HepG2 (cell line): ENCODE results near the gene TMEM129. TPM values are rescaled to one million over a fixed set of nuclear protein-coding genes. Genes with fewer than 3 reads are reported as not detected.

Experiments used
- EED ChIP-seq: sonication (generic); formaldehyde crosslinking; IDR thresholded peaks from 2 replicates; pipeline ENCODE4 v1.5.0; 2020; ENCODE audit warnings: mild to moderate bottlenecking, missing genetic modification reagents
- EP300 ChIP-seq, 3 experiments: sonication (generic) in 1 of 3; formaldehyde crosslinking in 1 of 3; IDR thresholded peaks; 2 replicates each; pipeline versions ENCODE4 v1.5.1 to v1.6.1; 2011 to 2020; ENCODE audit warnings: low read depth in 2 of 3, low read length in 2 of 3, borderline replicate concordance in 1 of 3, improper control_type of control experiment in 1 of 3, mild to moderate bottlenecking in 1 of 3, missing genetic modification reagents in 1 of 3, moderate library complexity in 1 of 3
- GTF2F1 ChIP-seq: fragments of 150-350 bp; IDR thresholded peaks from 2 replicates; pipeline ENCODE4 v1.6.1; 2014; ENCODE audit warnings: low read length
- IKZF5 ChIP-seq: IDR thresholded peaks from 2 replicates; pipeline ENCODE4 v1.6.1; 2018; ENCODE audit warnings: missing genetic modification reagents, mild to moderate bottlenecking, missing compliant biosample characterization
- RBFOX2 ChIP-seq: fragments of 200-400 bp; formaldehyde crosslinking; IDR thresholded peaks from 2 replicates; pipeline ENCODE4 v1.6.1; 2017; ENCODE audit warnings: low read depth, mild to moderate bottlenecking, low read length
- TCF7L2 ChIP-seq: IDR thresholded peaks from 2 replicates; pipeline ENCODE4 v1.6.1; 2011; ENCODE audit warnings: mild to moderate bottlenecking, low read depth, low read length, moderate library complexity
- ZKSCAN5 ChIP-seq: sonication (generic); formaldehyde crosslinking; IDR thresholded peaks from 2 replicates; pipeline ENCODE4 v1.5.1; 2020; ENCODE audit warnings: mild to moderate bottlenecking, missing genetic modification reagents
- ZNF318 ChIP-seq: sonication (generic); formaldehyde crosslinking; IDR thresholded peaks from 2 replicates; pipeline ENCODE4 v1.4.0; 2020; ENCODE audit warnings: mild to moderate bottlenecking, missing genetic modification reagents
- polyA plus RNA-seq, 8 experiments: library from polyadenylated mRNA; depleted of rRNA in 3 of 8; stranded (reverse) in 7 of 8; unstranded in 1 of 8; fragments of >200 nt; fragmentation: Illumina TruSeq in 4 of 8; extraction: Trizol in 4 of 8; gene quantifications; 2 replicates each; pipeline versions ENCODE4 v1.2.1 to v1.2.3, GENCODE V29; 2011 to 2016; ENCODE audit warnings: low read depth in 4 of 8, missing spikeins in 1 of 8, mixed read lengths in 1 of 8; ENCODE audit not compliant: insufficient read depth in 1 of 8
- total RNA-seq, 5 experiments: library from RNA; depleted of rRNA; stranded (reverse); fragments of >200 nt; fragmentation: Illumina TruSeq; extraction: Trizol; gene quantifications; 2 replicates each; pipeline ENCODE4 v1.2.3, GENCODE V29; 2016; ENCODE audit warnings: low read depth in 1 of 5
- TF ChIP-seq, protein P1 (sequence below): sonication (generic); formaldehyde crosslinking; IDR thresholded peaks from 2 replicates; pipeline ENCODE4 v1.9.0; 2021; ENCODE audit warnings: mild to moderate bottlenecking, missing genetic modification reagents

The TMEM129 gene
- total and polyA plus RNA-seq, 2 of the 13 experiments (the other 11 are each of a cell fraction or from before 2014, with no cell fraction given): 19.0 to 25.8 TPM

GRCh38 chr4:1720163-1720983, 750 bp downstream of the TMEM129 start (continued):
- no peak; the same call in 1 of the 2 replicates for TF ChIP-seq IKZF5 (CRISPR knock-in tag)
- no peak for TF ChIP-seq EED (CRISPR knock-in tag)
- no peak for TF ChIP-seq TCF7L2
- peak; percentile 88 for TF ChIP-seq RBFOX2
- no peak for TF ChIP-seq EP300 (IDR thresholded peaks at IDR 0.05; ENCODE audit: low read depth in 2 of 2, low read length in 2 of 2)
- no peak for TF ChIP-seq EP300 (CRISPR knock-in tag; IDR thresholded peaks at IDR 0.05; ENCODE audit: borderline replicate concordance)
- no peak for TF ChIP-seq GTF2F1
- TF ChIP-seq, protein P1, sequence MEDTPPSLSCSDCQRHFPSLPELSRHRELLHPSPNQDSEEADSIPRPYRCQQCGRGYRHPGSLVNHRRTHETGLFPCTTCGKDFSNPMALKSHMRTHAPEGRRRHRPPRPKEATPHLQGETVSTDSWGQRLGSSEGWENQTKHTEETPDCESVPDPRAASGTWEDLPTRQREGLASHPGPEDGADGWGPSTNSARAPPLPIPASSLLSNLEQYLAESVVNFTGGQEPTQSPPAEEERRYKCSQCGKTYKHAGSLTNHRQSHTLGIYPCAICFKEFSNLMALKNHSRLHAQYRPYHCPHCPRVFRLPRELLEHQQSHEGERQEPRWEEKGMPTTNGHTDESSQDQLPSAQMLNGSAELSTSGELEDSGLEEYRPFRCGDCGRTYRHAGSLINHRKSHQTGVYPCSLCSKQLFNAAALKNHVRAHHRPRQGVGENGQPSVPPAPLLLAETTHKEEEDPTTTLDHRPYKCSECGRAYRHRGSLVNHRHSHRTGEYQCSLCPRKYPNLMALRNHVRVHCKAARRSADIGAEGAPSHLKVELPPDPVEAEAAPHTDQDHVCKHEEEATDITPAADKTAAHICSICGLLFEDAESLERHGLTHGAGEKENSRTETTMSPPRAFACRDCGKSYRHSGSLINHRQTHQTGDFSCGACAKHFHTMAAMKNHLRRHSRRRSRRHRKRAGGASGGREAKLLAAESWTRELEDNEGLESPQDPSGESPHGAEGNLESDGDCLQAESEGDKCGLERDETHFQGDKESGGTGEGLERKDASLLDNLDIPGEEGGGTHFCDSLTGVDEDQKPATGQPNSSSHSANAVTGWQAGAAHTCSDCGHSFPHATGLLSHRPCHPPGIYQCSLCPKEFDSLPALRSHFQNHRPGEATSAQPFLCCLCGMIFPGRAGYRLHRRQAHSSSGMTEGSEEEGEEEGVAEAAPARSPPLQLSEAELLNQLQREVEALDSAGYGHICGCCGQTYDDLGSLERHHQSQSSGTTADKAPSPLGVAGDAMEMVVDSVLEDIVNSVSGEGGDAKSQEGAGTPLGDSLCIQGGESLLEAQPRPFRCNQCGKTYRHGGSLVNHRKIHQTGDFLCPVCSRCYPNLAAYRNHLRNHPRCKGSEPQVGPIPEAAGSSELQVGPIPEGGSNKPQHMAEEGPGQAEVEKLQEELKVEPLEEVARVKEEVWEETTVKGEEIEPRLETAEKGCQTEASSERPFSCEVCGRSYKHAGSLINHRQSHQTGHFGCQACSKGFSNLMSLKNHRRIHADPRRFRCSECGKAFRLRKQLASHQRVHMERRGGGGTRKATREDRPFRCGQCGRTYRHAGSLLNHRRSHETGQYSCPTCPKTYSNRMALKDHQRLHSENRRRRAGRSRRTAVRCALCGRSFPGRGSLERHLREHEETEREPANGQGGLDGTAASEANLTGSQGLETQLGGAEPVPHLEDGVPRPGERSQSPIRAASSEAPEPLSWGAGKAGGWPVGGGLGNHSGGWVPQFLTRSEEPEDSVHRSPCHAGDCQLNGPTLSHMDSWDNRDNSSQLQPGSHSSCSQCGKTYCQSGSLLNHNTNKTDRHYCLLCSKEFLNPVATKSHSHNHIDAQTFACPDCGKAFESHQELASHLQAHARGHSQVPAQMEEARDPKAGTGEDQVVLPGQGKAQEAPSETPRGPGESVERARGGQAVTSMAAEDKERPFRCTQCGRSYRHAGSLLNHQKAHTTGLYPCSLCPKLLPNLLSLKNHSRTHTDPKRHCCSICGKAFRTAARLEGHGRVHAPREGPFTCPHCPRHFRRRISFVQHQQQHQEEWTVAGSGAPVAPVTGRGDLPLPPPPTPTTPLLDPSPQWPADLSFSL (CRISPR knock-in tag): no peak
- peak; percentile 87; the same call in 1 of the 2 replicates for TF ChIP-seq ZNF318 (CRISPR knock-in tag)
- TF ChIP-seq ZKSCAN5 (CRISPR knock-in tag): no peak
